ENCODE data around the gene RLF. TPM values are rescaled to one million over a fixed set of nuclear protein-coding genes. Genes with fewer than 3 reads are reported as not detected.

RLF gene
- polyA plus RNA-seq, 1 donor (not counting 4 experiments of a cell fraction or from before 2014, with no cell fraction given), result 10.7 TPM

GRCh38 chr1:40251456-40251855 lies 90.3 kb downstream of the RLF start:
- H3K27me3 ChIP-seq (ENCODE audit: control insufficient read depth, extremely low read depth, insufficient read depth, low read length), result no peaks in the 10 kb centered on the region
- H3K9me3 ChIP-seq (ENCODE audit: control insufficient read depth, low read depth, low read length), result no peaks in the 10 kb centered on the region
- no peaks in the 10 kb centered on the region for H3K36me3 ChIP-seq (ENCODE audit: control insufficient read depth in 2 of 2, extremely low read depth in 1 of 2, insufficient read depth in 2 of 2, low read length in 2 of 2)
- H3K4me3 ChIP-seq (ENCODE audit: control insufficient read depth in 2 of 3, extremely low read depth in 1 of 3, insufficient read depth in 2 of 3, low read depth in 1 of 3, low read length in 3 of 3), result no peak overlapping the region
- dilution Hi-C loops (cut with MboI; ENCODE audit: extremely low pct_ligation_motif_present, low sequenced_read_pairs), result no loop called here
- DNase-seq (ENCODE audit: low read depth, low spot score) (no peak), FAIRE-seq (no peak)
- no peak overlapping the region for H3K27ac ChIP-seq (ENCODE audit: control insufficient read depth, insufficient read depth, low read length)
- no peak overlapping the region for H2AFZ ChIP-seq (ENCODE audit: control insufficient read depth, low read length)
- no peaks in the 10 kb centered on the region for H4K20me1 ChIP-seq (ENCODE audit: control insufficient read depth, extremely low read depth, insufficient read depth, low read length)
- H3K9me1 ChIP-seq (ENCODE audit: control insufficient read depth, extremely low read depth, insufficient read depth, low read length), result no peaks in the 10 kb centered on the region
- H3K4me2 ChIP-seq (ENCODE audit: control insufficient read depth, extremely low read depth, insufficient read depth, low read depth, low read length), result no peak overlapping the region
- H3K79me2 ChIP-seq (ENCODE audit: control insufficient read depth, insufficient read depth, low read length), result peaks cover 14% of the 10 kb centered on the region
- H3K9ac ChIP-seq (ENCODE audit: control insufficient read depth, extremely low read depth, insufficient read depth, low read length), result no peak overlapping the region
- peaks cover 3% of the 10 kb centered on the region for H3K4me1 ChIP-seq (ENCODE audit: control insufficient read depth, extremely low read depth, insufficient read depth, low read length)
- TF ChIP-seq CTCF (optimal IDR thresholded peaks at IDR 0.05 in 1 of 3, IDR thresholded peaks at IDR 0.05 in 1 of 3, conservative IDR thresholded peaks at IDR 0.05 in 1 of 3; ENCODE audit: extremely low read depth in 1 of 3, insufficient read depth in 2 of 3, low read length in 3 of 3) (no peak), EZH2 (IDR thresholded peaks at IDR 0.05; ENCODE audit: low read length) (no peak)

GRCh38 chr1:40252601-40253000 lies 91.4 kb downstream of the RLF start:
- peaks cover 20% of the 10 kb centered on the region for H3K79me2 ChIP-seq (ENCODE audit: control insufficient read depth, insufficient read depth, low read length)
- H2AFZ ChIP-seq (ENCODE audit: control insufficient read depth, low read length), result no peak overlapping the region
- no peaks in the 10 kb centered on the region for H3K9me3 ChIP-seq (ENCODE audit: control insufficient read depth, low read depth, low read length)
- no peaks in the 10 kb centered on the region for H3K36me3 ChIP-seq (ENCODE audit: control insufficient read depth in 2 of 2, extremely low read depth in 1 of 2, insufficient read depth in 2 of 2, low read length in 2 of 2)
- no peak overlapping the region for H3K4me3 ChIP-seq (ENCODE audit: control insufficient read depth in 2 of 3, extremely low read depth in 1 of 3, insufficient read depth in 2 of 3, low read depth in 1 of 3, low read length in 3 of 3)
- no peaks in the 10 kb centered on the region for H3K9me1 ChIP-seq (ENCODE audit: control insufficient read depth, extremely low read depth, insufficient read depth, low read length)
- H3K9ac ChIP-seq (ENCODE audit: control insufficient read depth, extremely low read depth, insufficient read depth, low read length), result no peak overlapping the region
- dilution Hi-C loops (cut with MboI; ENCODE audit: extremely low pct_ligation_motif_present, low sequenced_read_pairs), result no loop called here
- FAIRE-seq (no peak), DNase-seq (ENCODE audit: low read depth, low spot score) (no peak)
- peaks cover 6% of the 10 kb centered on the region for H3K4me1 ChIP-seq (ENCODE audit: control insufficient read depth, extremely low read depth, insufficient read depth, low read length)
- no peaks in the 10 kb centered on the region for H3K27me3 ChIP-seq (ENCODE audit: control insufficient read depth, extremely low read depth, insufficient read depth, low read length)
- TF ChIP-seq CTCF (optimal IDR thresholded peaks at IDR 0.05 in 1 of 3, IDR thresholded peaks at IDR 0.05 in 1 of 3, conservative IDR thresholded peaks at IDR 0.05 in 1 of 3; ENCODE audit: extremely low read depth in 1 of 3, insufficient read depth in 2 of 3, low read length in 3 of 3), result no peak
- no peak for TF ChIP-seq EZH2 (IDR thresholded peaks at IDR 0.05; ENCODE audit: low read length)
- no peak overlapping the region for H3K27ac ChIP-seq (ENCODE audit: control insufficient read depth, insufficient read depth, low read length)
- no peaks in the 10 kb centered on the region for H4K20me1 ChIP-seq (ENCODE audit: control insufficient read depth, extremely low read depth, insufficient read depth, low read length)
- H3K4me2 ChIP-seq (ENCODE audit: control insufficient read depth, extremely low read depth, insufficient read depth, low read depth, low read length), result no peak overlapping the region
